ENCODE results near the gene RTN1. TPM values are rescaled to one million over a fixed set of nuclear protein-coding genes. Genes with fewer than 3 reads are reported as not detected.

RTN1 gene
- total RNA-seq, result 10 to 100 TPM in 1 of 2 donors, 1 to 10 TPM in 1; 8.6 to 11.2 TPM

- TF ChIP-seq CTCF (IDR thresholded peaks at IDR 0.05) (no peak), POLR2A (IDR thresholded peaks at IDR 0.05) (peak in 2 of 3 donors; percentile 21 to 53)
- intact Hi-C loops (cut with DNase I), result no loop called here
- Histone ChIP-seq H3K4me3 (peak within 1 kb of the TSS; percentile 19 to 51), H3K27me3 (peaks cover 0 to 7% of the 10 kb centered on the region in 2 donors), H3K36me3 (replicated peaks in 1 of 2; ENCODE audit: insufficient read depth in 1 of 2, low read depth in 2 of 2) (no peaks in the 10 kb centered on the region), H3K4me1 (peaks cover 19% of the 10 kb centered on the region), H3K9me3 (no peaks in the 10 kb centered on the region), H3K27ac (peak within 1 kb of the TSS in 2 of 4 donors; percentile 25 to 55)
- 1% methylated on average over 24 to 83 of the region's 84 CpGs for WGBS, 2 donors
- DNase-seq, result peak; percentile 53 to 69 (median 62)
- peak; percentile 84 for ATAC-seq
These were observed at the start of gene RTN1 for GRCh38 chr14:59870277-59871165. Gene RTN1 (minus strand): TSS chr14:59870776. CDS start chr14:59870630, 146 bp downstream.

GRCh38 chr14:59920378-59920683, 49.8 kb upstream of the RTN1 start:
- Histone ChIP-seq H3K9me3 (no peaks in the 10 kb centered on the region), H3K4me3 (no peak overlapping the region), H3K4me1 (peaks cover 14% of the 10 kb centered on the region), H3K36me3 (replicated peaks in 1 of 2; ENCODE audit: insufficient read depth in 1 of 2, low read depth in 2 of 2) (no peaks in the 10 kb centered on the region), H3K27me3 (no peaks in the 10 kb centered on the region), H3K27ac (no peak overlapping the region)
- DNase-seq (no peak), ATAC-seq (no peak)
- WGBS, 2 donors, result 52 to 61% methylated on average over 1 of the region's 1 CpG
- no peak for TF ChIP-seq POLR2A (IDR thresholded peaks at IDR 0.05)
- no peak for TF ChIP-seq CTCF (IDR thresholded peaks at IDR 0.05)
- intact Hi-C loops (cut with DNase I), result no loop called here

- peaks cover 14% of the 10 kb centered on the region for H3K4me1 ChIP-seq
- H3K9me3 ChIP-seq, result no peaks in the 10 kb centered on the region
- DNase-seq (peak; percentile 46 to 75 (median 69)), ATAC-seq (peak; percentile 84)
- 4% methylated on average over 52 to 57 of the region's 57 CpGs for WGBS, 2 donors
- peak within 1 kb of the TSS in 1 of 2 donors; percentile 20 for H3K4me3 ChIP-seq
- no peak within 1 kb of the TSS for H3K27ac ChIP-seq
- intact Hi-C loops (cut with DNase I), result no loop called here
- H3K27me3 ChIP-seq, result no peaks in the 10 kb centered on the region
- no peaks in the 10 kb centered on the region for H3K36me3 ChIP-seq (replicated peaks in 1 of 2; ENCODE audit: insufficient read depth in 1 of 2, low read depth in 2 of 2)
- no peak for TF ChIP-seq CTCF (IDR thresholded peaks at IDR 0.05)
- TF ChIP-seq POLR2A (IDR thresholded peaks at IDR 0.05), result peak in 1 of 3 donors; percentile 16
These were observed 49.2 kb upstream of the RTN1 start, which contains the start of gene LRRC9 for GRCh38 chr14:59919570-59920377. Gene LRRC9 (plus strand): TSS chr14:59920144.

GRCh38 chr14:59918824-59919569, 48.4 kb upstream of the RTN1 start:
- no peak overlapping the region for H3K27ac ChIP-seq
- intact Hi-C loops (cut with DNase I), result no loop called here
- TF ChIP-seq POLR2A (IDR thresholded peaks at IDR 0.05) (no peak), CTCF (IDR thresholded peaks at IDR 0.05) (peak; percentile 14 to 53 (median 43))
- peak in 3 of 4 donors; percentile 19 to 35 (median 20) for DNase-seq
- no peaks in the 10 kb centered on the region for H3K36me3 ChIP-seq (replicated peaks in 1 of 2; ENCODE audit: insufficient read depth in 1 of 2, low read depth in 2 of 2)
- no peaks in the 10 kb centered on the region for H3K27me3 ChIP-seq
- peak overlapping the region in 1 of 2 donors; percentile 20 for H3K4me3 ChIP-seq
- no peaks in the 10 kb centered on the region for H3K9me3 ChIP-seq
- H3K4me1 ChIP-seq, result peaks cover 14% of the 10 kb centered on the region
- WGBS, 2 donors, result 1% methylated on average over 17 to 18 of the region's 18 CpGs
- peak; percentile 64 for ATAC-seq
